SU-DHL-6 (cell line): Measurements from ENCODE around the gene NOTUM.

Experiments
- EZH2phosphoT487 ChIP-seq: fragments of 200-600 bp; sonication (generic), shearing (Covaris generic); conservative IDR thresholded peaks from 2 replicates; pipeline ENCODE4 v1.6.1; 2018; ENCODE audit warnings: mild to moderate bottlenecking, antibody characterized with exemption, low read length, moderate library complexity, mixed read lengths
- TF ChIP-seq, protein P1 (sequence below): fragments of 200-600 bp; sonication (generic); IDR thresholded peaks from one replicate; pipeline ENCODE4 v1.5.1; 2017; ENCODE audit warnings: antibody characterized with exemption, mild to moderate bottlenecking, low read length, moderate library complexity; ENCODE audit not compliant: insufficient read depth, poor library complexity, severe bottlenecking

DNA sequence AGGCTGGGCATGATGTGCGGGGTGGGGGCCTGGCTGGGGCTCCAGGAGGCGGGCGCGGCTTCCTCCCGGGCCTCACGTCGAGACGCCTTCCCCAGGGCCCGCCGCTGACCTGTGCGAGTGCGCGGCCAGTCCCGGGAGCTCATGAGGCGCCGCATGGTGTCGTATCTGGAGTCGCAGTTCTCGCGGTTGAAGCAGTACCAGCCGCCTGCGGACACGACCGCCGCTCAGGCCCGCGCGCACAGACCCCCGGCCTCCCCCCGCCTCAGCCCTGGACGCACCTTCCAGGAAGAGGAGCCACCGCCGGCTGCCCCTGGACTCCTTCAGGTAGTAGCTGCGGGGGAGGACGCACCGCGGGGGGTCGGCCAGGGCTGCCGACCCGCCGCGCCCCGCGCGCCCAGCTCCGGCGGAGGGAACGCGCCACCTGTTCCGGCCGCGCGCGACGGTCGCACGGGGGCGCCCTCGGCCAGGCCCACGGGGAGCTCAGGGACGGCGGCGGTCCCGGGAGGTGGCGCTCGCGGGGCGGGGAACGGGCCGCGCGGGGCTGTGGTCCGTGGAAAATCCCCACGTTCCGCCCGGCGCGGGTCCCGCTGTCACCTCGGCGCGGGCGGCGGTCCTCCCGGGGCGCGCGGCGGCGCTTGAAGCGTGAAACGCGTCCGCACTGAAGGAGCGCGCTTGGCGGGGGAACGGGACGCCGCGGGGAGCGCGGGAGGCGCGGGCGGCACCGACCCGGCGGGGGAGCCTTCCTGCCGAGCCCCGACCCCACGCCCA, 1.4 kb downstream of the NOTUM start:
- no peak for TF ChIP-seq EZH2phosphoT487
- TF ChIP-seq, protein P1, sequence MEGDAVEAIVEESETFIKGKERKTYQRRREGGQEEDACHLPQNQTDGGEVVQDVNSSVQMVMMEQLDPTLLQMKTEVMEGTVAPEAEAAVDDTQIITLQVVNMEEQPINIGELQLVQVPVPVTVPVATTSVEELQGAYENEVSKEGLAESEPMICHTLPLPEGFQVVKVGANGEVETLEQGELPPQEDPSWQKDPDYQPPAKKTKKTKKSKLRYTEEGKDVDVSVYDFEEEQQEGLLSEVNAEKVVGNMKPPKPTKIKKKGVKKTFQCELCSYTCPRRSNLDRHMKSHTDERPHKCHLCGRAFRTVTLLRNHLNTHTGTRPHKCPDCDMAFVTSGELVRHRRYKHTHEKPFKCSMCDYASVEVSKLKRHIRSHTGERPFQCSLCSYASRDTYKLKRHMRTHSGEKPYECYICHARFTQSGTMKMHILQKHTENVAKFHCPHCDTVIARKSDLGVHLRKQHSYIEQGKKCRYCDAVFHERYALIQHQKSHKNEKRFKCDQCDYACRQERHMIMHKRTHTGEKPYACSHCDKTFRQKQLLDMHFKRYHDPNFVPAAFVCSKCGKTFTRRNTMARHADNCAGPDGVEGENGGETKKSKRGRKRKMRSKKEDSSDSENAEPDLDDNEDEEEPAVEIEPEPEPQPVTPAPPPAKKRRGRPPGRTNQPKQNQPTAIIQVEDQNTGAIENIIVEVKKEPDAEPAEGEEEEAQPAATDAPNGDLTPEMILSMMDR: no peak
